ENCODE measurements around the gene THEM4.
"Not testable (repeated sequence)": the region's sequence is repeated elsewhere in the genome, so short reads cannot be mapped to it uniquely, and the experiment has no call there.

Gene THEM4

DNA sequence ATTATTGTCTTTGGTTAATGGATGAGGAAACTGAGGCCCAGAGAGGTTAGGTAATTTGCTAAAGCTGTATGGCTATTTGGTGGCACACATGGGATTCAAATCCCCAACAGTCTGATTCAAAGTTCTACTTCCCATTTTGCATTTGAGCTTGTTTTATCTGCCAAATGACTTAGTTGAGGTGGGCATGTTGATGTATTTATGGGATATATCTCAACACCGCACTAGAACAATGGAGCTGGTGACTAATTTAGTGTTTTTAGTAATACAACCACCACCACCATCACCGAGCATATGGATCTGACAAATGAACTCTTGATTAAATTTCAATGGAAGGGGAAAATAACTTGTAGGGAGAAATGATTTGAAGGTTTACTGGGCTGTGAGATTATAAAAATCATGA, 26.8 kb downstream of the THEM4 start:
- Mint-ChIP-seq H3K4me3 (no peak overlapping the region), H3K36me3 (ENCODE audit: low read depth) (peaks cover 31% of the 10 kb centered on the region), H3K9me3 (no peaks in the 10 kb centered on the region), H3K4me1 (no peaks in the 10 kb centered on the region), H3K27me3 (ENCODE audit: low read depth) (no peaks in the 10 kb centered on the region), H3K27ac (no peak overlapping the region)
- TF ChIP-seq, protein P1, sequence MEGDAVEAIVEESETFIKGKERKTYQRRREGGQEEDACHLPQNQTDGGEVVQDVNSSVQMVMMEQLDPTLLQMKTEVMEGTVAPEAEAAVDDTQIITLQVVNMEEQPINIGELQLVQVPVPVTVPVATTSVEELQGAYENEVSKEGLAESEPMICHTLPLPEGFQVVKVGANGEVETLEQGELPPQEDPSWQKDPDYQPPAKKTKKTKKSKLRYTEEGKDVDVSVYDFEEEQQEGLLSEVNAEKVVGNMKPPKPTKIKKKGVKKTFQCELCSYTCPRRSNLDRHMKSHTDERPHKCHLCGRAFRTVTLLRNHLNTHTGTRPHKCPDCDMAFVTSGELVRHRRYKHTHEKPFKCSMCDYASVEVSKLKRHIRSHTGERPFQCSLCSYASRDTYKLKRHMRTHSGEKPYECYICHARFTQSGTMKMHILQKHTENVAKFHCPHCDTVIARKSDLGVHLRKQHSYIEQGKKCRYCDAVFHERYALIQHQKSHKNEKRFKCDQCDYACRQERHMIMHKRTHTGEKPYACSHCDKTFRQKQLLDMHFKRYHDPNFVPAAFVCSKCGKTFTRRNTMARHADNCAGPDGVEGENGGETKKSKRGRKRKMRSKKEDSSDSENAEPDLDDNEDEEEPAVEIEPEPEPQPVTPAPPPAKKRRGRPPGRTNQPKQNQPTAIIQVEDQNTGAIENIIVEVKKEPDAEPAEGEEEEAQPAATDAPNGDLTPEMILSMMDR (IDR thresholded peaks at IDR 0.05; ENCODE audit: unreplicated experiment in 3 of 3), result no peak

DNA sequence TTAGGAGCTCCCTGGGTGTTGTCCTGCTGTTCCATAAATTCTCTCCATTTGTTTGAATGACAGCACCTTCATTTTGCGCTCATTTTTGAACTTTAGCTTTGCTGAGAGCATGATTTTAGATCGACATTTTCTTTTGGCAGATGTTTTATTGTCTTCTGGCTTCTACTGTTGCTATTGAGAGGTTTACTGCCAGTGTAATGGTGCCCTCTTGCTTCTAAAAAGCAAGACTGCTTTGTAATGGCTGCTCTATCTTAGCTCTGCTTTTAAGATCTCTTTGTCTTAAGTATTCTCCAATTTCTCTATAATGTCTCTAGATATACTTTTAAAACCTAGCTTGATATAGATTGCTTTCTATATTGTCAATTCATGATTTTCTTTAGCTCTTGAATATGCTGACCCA, 27.8 kb downstream of the THEM4 start:
- H3K27me3 Mint-ChIP-seq (ENCODE audit: low read depth), result no peaks in the 10 kb centered on the region
- H3K4me3 Mint-ChIP-seq, result no peak overlapping the region
- no peaks in the 10 kb centered on the region for H3K9me3 Mint-ChIP-seq
- no peaks in the 10 kb centered on the region for H3K4me1 Mint-ChIP-seq
- peaks cover 32% of the 10 kb centered on the region for H3K36me3 Mint-ChIP-seq (ENCODE audit: low read depth)
- TF ChIP-seq, protein P1 (IDR thresholded peaks at IDR 0.05; ENCODE audit: unreplicated experiment in 3 of 3), result no peak
- no peak overlapping the region for H3K27ac Mint-ChIP-seq

DNA sequence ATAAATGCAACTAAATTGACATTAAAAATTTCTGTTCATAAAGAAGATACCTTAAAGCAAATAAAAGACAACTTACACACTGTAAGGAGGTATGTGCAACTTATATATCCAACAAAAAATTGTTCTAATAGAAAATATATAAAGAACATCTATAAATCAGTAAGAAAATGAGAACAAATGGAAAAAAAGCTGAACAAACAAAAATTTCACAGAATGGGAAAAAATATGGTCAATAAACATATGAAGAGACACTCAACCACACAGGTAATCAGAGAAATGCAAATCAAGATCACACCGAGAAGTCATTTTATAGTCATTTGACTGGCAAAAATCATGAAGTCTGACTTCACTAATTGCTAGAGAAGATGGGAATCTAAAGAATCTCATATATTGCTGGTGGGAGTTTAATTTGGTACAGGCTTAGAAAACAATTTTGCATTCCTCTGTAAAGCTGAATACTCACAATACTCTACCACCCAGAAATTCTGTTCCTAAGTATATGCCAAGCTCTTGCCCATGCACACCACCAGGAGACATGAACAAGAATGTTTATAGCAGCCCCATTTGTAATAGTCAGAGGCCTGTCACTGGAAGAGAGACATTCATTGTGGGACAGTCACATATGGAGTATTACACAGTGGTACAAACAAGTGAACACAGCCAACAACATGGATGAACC, 33.8 kb downstream of the THEM4 start:
- TF ChIP-seq, protein P1 (IDR thresholded peaks at IDR 0.05; ENCODE audit: unreplicated experiment in 3 of 3), result no peak
- peaks cover 29% of the 10 kb centered on the region for H3K36me3 Mint-ChIP-seq (ENCODE audit: low read depth)
- peak overlapping the region in 1 of 3 experiments; percentile 18 for H3K27ac Mint-ChIP-seq
- H3K4me1 Mint-ChIP-seq, result no peaks in the 10 kb centered on the region
- no peaks in the 10 kb centered on the region for H3K27me3 Mint-ChIP-seq (ENCODE audit: low read depth)
- H3K9me3 Mint-ChIP-seq, result no peaks in the 10 kb centered on the region
- no peak overlapping the region for H3K4me3 Mint-ChIP-seq

DNA sequence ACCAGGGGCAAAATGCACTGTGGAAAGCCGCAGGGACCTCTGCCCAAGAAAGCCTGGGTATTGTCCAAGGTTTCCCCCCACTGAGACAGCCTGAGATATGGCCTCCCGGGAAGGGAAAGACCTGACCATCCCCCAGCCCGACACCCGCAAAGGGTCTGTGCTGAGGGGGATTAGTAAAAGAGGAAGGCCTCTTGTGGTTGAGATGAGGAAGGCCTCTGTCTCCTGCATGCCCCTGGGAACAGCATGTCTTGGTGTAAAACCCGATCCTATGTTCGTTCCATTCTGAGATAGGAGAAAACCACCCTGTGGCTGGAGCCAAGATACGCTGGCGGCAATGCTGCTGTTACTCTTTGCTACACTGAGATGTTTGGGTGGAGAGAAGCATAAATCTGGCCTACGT, 36.5 kb downstream of the THEM4 start:
- peak overlapping the region; percentile 7 to 67 (median 48) for H3K27ac Mint-ChIP-seq
- not testable (repeated sequence) for H3K4me1 Mint-ChIP-seq; H3K27me3 Mint-ChIP-seq (ENCODE audit: low read depth); H3K9me3 Mint-ChIP-seq; H3K4me3 Mint-ChIP-seq
- H3K36me3 Mint-ChIP-seq (ENCODE audit: low read depth), result peaks cover 24% of the 10 kb centered on the region

DNA sequence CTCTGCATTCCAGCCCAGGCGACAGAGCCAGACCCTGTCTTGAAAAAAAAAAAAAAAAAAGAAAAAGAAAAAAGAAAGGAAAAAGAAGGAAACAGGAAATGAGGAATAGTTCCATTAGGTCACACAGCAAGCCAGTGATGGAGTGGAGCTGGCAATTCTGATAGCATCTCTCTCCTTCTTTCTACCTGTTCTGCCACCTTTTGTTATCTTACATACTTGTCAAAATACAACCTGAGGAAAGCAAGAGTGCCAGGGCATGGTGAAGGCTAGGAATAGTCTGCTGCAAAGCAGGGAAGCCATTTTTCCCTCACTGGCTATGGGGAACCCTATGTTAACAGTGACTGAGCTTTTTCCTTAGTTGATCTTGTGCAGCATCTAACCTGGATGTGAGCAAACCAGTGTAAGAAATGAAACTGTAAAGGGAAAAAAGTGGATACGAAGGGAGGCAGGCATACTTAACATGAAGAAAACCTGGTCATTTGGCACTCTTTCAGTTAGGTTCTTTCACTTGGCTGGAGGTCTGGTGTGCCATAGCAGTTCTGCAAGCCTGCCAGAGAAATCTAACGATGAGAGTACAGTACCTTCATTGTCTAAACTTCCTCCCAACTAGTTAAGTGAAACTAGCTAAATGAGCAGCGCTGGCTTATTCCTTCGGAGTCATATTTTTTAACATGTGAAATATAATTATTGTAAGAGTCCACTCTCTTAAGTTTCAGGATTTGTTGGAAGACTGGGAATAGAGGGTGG, 37.9 kb downstream of the THEM4 start:
- Mint-ChIP-seq H3K4me3 (no peak overlapping the region), H3K4me1 (peaks cover 6% of the 10 kb centered on the region), H3K36me3 (ENCODE audit: low read depth) (peaks cover 16% of the 10 kb centered on the region), H3K27ac (no peak overlapping the region), H3K9me3 (no peaks in the 10 kb centered on the region), H3K27me3 (ENCODE audit: low read depth) (no peaks in the 10 kb centered on the region)
- TF ChIP-seq, protein P1 (IDR thresholded peaks at IDR 0.05; ENCODE audit: unreplicated experiment in 3 of 3), result no peak

DNA sequence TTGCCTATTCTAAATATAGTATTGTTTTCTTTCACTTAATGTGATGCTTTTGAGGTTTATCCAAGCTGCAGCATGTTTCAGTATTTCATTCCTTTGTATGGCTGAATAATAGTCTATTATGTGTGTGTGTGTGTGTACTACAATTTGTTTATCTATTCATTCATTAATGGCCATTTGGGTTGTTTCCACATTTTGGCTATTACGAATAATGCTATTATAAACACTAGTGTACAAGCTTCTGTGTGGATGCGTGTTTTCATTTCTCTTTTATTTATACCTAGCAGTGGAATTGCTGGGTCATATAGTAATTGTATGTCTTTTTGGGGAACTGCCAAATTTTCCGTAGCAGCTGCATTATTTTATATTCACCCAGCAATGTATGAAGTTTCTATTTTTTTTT, 40.8 kb downstream of the THEM4 start:
- Mint-ChIP-seq H3K27ac (peak overlapping the region; percentile 4 to 35 (median 15)), H3K36me3 (ENCODE audit: low read depth) (peaks cover 6% of the 10 kb centered on the region), H3K27me3 (ENCODE audit: low read depth) (peaks cover 4% of the 10 kb centered on the region), H3K4me3 (no peak overlapping the region), H3K9me3 (no peaks in the 10 kb centered on the region), H3K4me1 (peaks cover 6% of the 10 kb centered on the region)
- TF ChIP-seq, protein P1 (IDR thresholded peaks at IDR 0.05; ENCODE audit: unreplicated experiment in 3 of 3), result no peak

Data from nephron (organoid).